Measurements from ENCODE around the gene TBC1D8B. TPM values are rescaled to one million over a fixed set of nuclear protein-coding genes. Genes with fewer than 3 reads are reported as not detected.
A peak's percentile ranks its signal among the peaks of the same experiment; 100 is the strongest.

The TBC1D8B gene
- total RNA-seq, 2 experiments from 2014 or later = 0.82 to 0.88 TPM

DNA sequence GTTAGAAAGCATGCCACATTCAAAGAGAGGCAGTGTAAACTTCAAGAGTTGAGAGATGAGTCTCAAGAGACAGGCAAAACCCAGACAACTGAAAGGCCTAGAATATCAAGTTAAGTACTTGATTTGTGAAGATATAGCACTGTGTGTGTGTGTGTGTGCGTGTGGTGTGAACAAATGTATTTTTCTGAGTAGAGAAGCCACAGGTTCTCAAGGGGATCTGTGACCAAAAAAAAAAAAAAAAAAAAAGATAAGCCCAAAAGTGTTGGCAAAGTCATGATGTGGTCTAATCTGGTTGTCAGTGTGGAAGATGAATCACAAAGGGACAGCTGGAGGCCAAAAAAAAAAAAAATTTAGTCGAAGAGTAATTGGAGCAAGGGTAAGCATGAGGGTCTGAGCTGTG is 96.8 kb downstream of the TBC1D8B start:
- POLR2A ChIA-PET = no interaction called here
- intact Hi-C loops (cut with DNase I, micrococcal nuclease) = loop anchor here in 1 of 2 experiments (2.0 to 10.0 kb wide), 3 partner anchors 426 to 876 kb away; partner anchors contain the start of genes NCBP2L and TSC22D3
- Mint-ChIP-seq H3K27ac (no peak overlapping the region), H3K4me1 (no peaks in the 10 kb centered on the region), H3K4me3 (no peak overlapping the region), H3K9me3 (ENCODE audit: low read depth) (no peaks in the 10 kb centered on the region), H3K27me3 (no peaks in the 10 kb centered on the region), H3K36me3 (ENCODE audit: low read depth) (no peaks in the 10 kb centered on the region)
- CTCF ChIA-PET = interaction anchor here (0.6 to 1.2 kb wide), 7 partner anchors 17 to 1036 kb away, joined by 3 to 5 read pairs (median 3); no protein-coding TSS in a partner anchor
- ATAC-seq (no peak), DNase-seq (no peak)

DNA sequence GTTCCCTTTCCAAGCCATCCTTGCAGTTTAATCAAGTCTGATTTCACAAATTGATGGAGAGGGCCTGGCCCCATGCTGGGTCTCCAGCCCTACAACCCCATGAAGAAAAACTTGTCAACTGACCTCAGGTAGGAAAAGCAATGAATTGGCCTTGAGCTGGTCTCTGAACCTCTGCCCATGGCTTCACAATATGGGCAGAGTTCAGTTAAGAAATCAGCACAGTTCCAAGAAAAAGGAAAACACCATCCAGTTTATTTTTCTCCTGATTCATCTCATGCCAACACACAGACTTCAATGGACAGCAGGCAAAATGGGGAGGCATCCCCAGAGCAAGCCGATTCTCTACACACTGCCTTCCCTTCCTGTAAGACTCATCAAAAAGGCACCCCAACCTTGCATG is 97.4 kb downstream of the TBC1D8B start:
- no peaks in the 10 kb centered on the region for H3K27me3 Mint-ChIP-seq
- CTCF ChIA-PET = no interaction called here
- POLR2A ChIA-PET = no interaction called here

DNA sequence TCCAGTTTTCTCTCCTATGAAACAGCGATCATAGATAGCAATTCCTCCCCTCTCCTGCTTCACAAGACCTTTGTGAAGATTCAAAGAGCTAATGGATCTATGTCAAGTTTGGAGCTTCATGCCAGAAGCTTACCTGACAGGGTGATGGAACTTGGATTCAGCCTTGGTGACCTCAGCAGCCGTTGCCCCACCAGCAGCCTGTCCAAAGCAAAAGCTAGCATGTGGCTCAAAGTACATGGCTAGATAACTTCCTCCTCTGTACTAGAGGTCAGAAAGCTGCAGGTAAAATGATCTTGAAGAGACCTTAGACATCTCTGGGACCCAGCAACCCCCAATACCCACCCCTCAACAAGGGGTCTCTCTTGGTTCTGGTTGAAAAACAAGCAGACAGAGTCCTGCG is 98.9 kb downstream of the TBC1D8B start:
- no peaks in the 10 kb centered on the region for H3K9me3 Mint-ChIP-seq (ENCODE audit: low read depth)
- POLR2A ChIA-PET = no interaction called here
- H3K4me1 Mint-ChIP-seq = no peaks in the 10 kb centered on the region
- CTCF ChIA-PET = interaction anchor here (0.6 kb wide), 1 partner anchor 112 kb away, joined by 3 read pairs; no protein-coding TSS in a partner anchor
- H3K27me3 Mint-ChIP-seq = no peaks in the 10 kb centered on the region
- intact Hi-C loops (cut with DNase I, micrococcal nuclease) = no loop called here
- no peak overlapping the region for H3K4me3 Mint-ChIP-seq
- no peaks in the 10 kb centered on the region for H3K36me3 Mint-ChIP-seq (ENCODE audit: low read depth)
- H3K27ac Mint-ChIP-seq = no peak overlapping the region
- no peak for DNase-seq
- ATAC-seq = no peak

More for the DNA sequence above, 97.4 kb downstream of the TBC1D8B start:
- Mint-ChIP-seq H3K4me1 (no peaks in the 10 kb centered on the region), H3K27ac (no peak overlapping the region), H3K9me3 (ENCODE audit: low read depth) (no peaks in the 10 kb centered on the region), H3K36me3 (ENCODE audit: low read depth) (no peaks in the 10 kb centered on the region), H3K4me3 (no peak overlapping the region)
- intact Hi-C loops (cut with DNase I, micrococcal nuclease) = loop anchor here in 1 of 2 experiments (2.0 to 10.0 kb wide), 3 partner anchors 425 to 875 kb away; partner anchors contain the start of genes NCBP2L and TSC22D3
- DNase-seq = no peak
- no peak for ATAC-seq

DNA sequence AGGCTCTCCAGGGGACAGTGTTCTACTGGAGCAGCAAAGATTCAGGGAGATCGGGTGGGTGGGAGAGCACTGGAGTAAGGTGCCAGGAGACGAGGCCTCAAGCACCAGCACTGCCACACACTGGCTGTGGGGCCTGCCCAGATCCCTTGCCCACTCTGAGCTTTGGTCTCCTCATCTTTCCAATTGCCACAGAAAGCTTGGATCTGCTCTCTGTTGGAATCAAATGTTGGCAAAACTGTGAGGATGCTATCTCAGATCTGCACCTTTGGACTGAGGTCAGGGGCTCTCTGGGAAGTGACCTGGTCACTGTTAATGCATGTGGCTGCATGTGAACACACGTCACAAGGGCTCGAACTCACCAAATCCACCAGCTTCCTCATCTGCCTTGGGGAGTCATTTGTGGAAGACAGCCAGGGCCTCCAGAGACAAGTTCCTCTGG is 99.3 kb downstream of the TBC1D8B start:
- Mint-ChIP-seq H3K27ac (no peak overlapping the region), H3K4me3 (no peak overlapping the region), H3K27me3 (no peaks in the 10 kb centered on the region), H3K9me3 (ENCODE audit: low read depth) (no peaks in the 10 kb centered on the region), H3K36me3 (ENCODE audit: low read depth) (no peaks in the 10 kb centered on the region), H3K4me1 (no peaks in the 10 kb centered on the region)
- intact Hi-C loops (cut with DNase I, micrococcal nuclease) = no loop called here
- ATAC-seq (no peak), DNase-seq (no peak)
- POLR2A ChIA-PET = no interaction called here
- CTCF ChIA-PET = interaction anchor here (0.6 to 1.2 kb wide), 3 partner anchors 11 to 761 kb away, joined by 3 read pairs; no protein-coding TSS in a partner anchor

DNA sequence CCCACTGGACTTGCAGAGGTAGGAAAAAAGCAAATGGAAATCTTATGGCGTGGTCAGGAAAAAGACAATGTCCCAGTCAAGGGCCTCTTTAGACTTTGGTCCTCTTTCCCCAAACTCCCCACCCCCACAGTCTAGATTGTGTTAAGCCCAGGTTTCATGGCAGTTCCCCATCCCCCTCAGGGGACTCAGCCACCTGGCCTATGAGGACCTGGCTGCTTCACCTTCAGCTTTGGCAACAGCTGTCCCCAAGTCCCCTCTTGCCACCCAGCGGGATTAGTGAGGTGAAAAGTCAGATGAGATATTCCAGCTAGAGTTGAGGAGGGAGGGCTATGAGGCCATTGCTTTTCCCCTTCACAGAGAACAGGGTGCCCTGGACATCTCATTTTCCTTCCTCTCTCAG is 100.2 kb downstream of the TBC1D8B start:
- no peak overlapping the region for H3K27ac Mint-ChIP-seq
- no peaks in the 10 kb centered on the region for H3K9me3 Mint-ChIP-seq (ENCODE audit: low read depth)
- H3K4me1 Mint-ChIP-seq = no peaks in the 10 kb centered on the region
- intact Hi-C loops (cut with DNase I, micrococcal nuclease) = no loop called here
- ATAC-seq (no peak), DNase-seq (no peak)
- no peak overlapping the region for H3K4me3 Mint-ChIP-seq
- H3K36me3 Mint-ChIP-seq (ENCODE audit: low read depth) = no peaks in the 10 kb centered on the region
- no peaks in the 10 kb centered on the region for H3K27me3 Mint-ChIP-seq
- POLR2A ChIA-PET = no interaction called here
- CTCF ChIA-PET = interaction anchor here (0.7 to 1.4 kb wide), 4 partner anchors 8 to 760 kb away, joined by 3 to 5 read pairs (median 3); no protein-coding TSS in a partner anchor

DNA sequence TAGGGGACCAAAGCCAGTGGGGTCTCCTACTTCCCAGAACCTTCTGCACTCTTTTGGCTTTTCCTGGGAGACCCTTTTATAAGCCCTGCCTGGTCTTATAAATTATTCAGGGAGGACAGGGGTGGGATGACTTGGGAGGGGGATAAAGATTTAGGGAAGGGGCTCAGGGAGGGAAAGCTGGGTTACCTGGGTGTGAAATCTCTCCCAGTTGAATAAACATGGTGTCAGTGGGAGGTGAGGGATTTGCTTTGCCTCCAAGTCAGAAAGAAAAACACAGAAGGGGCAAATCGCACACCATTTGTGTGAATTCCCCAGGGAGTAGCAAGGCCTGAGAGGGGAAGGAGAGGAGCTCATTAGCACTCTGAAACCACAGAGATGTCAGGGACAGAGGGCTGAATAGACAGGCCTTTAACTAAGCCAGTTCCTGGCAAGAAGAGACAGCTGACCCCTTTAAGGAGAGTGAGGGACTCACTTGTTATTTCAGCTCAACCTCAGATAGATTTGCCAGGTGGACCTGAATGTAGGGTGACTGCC is 100.9 kb downstream of the TBC1D8B start, which contains the start of gene RIPPLY1:
RIPPLY1 (minus strand) TSS at position 51 of the 534 bp plus-strand sequence. CDS start 54 bp downstream, outside the sequence.
- intact Hi-C loops (cut with DNase I, micrococcal nuclease) = no loop called here
- DNase-seq (no peak), ATAC-seq (no peak)
- ChIA-PET CTCF (interaction anchor here (1.0 to 1.4 kb wide), 2 partner anchors 9 to 11 kb away, joined by 3 to 5 read pairs; no protein-coding TSS in a partner anchor), POLR2A (interaction anchor here (0.6 kb wide), 1 partner anchor 943 kb away, joined by 3 read pairs; no protein-coding TSS in a partner anchor)
- Mint-ChIP-seq H3K9me3 (ENCODE audit: low read depth) (no peaks in the 10 kb centered on the region), H3K4me1 (no peaks in the 10 kb centered on the region), H3K27ac (no peak within 1 kb of the TSS), H3K4me3 (no peak within 1 kb of the TSS), H3K36me3 (ENCODE audit: low read depth) (no peaks in the 10 kb centered on the region), H3K27me3 (no peaks in the 10 kb centered on the region)

DNA sequence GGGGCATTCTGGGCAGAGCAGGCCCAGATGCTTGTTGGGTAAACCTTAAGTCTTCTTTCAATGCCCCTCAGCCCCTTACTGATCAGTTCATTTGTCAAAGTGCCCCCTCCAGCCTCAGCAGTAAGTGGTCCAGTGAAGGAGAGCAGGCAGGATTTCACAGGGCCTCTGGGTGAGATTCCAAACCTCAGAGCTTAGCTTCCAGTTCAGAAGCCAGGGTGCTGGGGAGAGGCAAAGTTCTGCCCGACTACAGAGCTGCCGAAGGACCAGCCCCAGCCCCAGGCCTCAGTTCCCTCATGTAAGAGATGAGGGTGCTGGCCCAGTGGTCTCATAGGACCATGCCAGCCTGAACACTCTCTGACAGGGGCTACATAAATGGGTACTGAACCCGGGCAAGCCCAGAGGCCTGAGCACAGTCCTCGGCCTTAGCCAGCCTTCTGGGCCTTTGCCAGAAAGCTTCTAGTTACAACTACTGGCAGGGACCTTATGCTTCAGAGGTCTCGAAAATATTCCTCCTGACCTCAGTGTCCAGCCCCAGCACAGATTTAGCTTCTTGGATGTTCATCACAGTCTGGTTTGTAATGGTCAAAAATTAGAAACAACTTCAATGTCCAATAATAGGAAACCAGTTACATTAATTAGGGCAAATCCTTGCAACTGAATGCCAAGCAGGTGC is 101.5 kb downstream of the TBC1D8B start:
- POLR2A ChIA-PET = no interaction called here
- H3K27me3 Mint-ChIP-seq = no peaks in the 10 kb centered on the region
- no peaks in the 10 kb centered on the region for H3K36me3 Mint-ChIP-seq (ENCODE audit: low read depth)
- intact Hi-C loops (cut with DNase I, micrococcal nuclease) = no loop called here
- no peak for DNase-seq
- CTCF ChIA-PET = interaction anchor here (0.7 to 1.4 kb wide), 3 partner anchors 9 to 30 kb away, joined by 3 to 5 read pairs (median 3); no protein-coding TSS in a partner anchor
- no peak overlapping the region for H3K4me3 Mint-ChIP-seq
- H3K27ac Mint-ChIP-seq = no peak overlapping the region
- no peak for ATAC-seq
- H3K9me3 Mint-ChIP-seq (ENCODE audit: low read depth) = no peaks in the 10 kb centered on the region
- no peaks in the 10 kb centered on the region for H3K4me1 Mint-ChIP-seq

DNA sequence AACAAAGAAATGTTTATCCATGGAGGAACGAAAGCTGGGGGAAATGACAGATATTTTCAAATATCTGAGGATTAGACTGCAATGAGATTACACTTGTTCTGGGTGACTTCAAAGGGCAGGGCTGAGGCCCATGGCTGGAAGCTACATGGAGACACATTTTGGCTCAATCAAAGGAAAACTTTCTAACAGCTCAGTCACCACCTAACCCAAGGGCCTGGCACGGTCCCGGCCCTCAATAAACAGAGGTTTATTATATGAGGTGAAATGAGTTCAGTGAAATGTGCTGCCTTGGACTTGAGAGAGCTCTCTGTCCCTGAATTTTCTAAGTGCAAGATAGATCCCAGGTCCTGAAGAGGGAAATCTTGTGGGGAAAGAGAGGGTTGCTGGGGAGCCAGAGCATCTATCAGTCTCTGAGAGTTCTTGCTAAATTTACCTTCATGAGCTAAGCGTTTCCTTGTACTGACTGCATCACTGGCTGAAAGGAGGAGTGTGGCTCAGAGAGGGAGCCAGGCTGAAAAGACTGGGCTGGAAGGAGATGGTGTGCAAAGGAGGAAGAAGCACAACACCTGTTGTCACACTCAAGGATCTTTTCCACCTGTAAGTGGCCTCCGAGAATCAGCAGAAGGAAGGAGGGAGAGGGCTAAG is 102.7 kb downstream of the TBC1D8B start:
- DNase-seq = no peak
- no peaks in the 10 kb centered on the region for H3K36me3 Mint-ChIP-seq (ENCODE audit: low read depth)
- ChIA-PET CTCF (interaction anchor here (0.7 kb wide), 1 partner anchor 11 kb away, joined by 3 read pairs; no protein-coding TSS in a partner anchor), POLR2A (no interaction called here)
- H3K9me3 Mint-ChIP-seq (ENCODE audit: low read depth) = no peaks in the 10 kb centered on the region
- no peak overlapping the region for H3K27ac Mint-ChIP-seq
- intact Hi-C loops (cut with DNase I, micrococcal nuclease) = no loop called here
- no peak for ATAC-seq
- no peaks in the 10 kb centered on the region for H3K4me1 Mint-ChIP-seq
- H3K27me3 Mint-ChIP-seq = no peaks in the 10 kb centered on the region
- H3K4me3 Mint-ChIP-seq = no peak overlapping the region

DNA sequence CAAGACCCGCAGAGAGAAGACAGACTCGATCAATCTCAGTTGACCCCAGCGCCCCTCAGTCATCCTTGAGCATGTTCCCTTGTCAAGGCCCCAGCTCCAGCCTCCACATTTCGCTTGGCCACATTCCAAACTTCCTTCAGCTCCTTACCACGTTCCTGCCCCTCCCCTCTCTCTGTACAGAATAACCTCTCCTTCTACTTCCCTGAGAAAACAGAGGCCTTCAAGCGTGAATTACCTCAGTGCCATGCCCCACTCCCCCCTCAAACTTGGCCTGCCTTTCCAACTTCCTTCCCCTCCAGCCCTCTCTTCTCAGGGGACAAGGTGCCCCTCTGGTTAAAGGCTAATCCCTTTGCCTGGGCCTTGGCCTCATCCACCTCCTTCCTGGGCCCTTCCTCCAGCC is 103.9 kb downstream of the TBC1D8B start:
- Mint-ChIP-seq H3K9me3 (ENCODE audit: low read depth) (no peaks in the 10 kb centered on the region), H3K27ac (no peak overlapping the region), H3K4me1 (no peaks in the 10 kb centered on the region), H3K27me3 (no peaks in the 10 kb centered on the region), H3K36me3 (ENCODE audit: low read depth) (no peaks in the 10 kb centered on the region), H3K4me3 (no peak overlapping the region)
- CTCF ChIA-PET = no interaction called here
- intact Hi-C loops (cut with DNase I, micrococcal nuclease) = no loop called here
- ATAC-seq = no peak
- no peak for DNase-seq
- POLR2A ChIA-PET = no interaction called here

DNA sequence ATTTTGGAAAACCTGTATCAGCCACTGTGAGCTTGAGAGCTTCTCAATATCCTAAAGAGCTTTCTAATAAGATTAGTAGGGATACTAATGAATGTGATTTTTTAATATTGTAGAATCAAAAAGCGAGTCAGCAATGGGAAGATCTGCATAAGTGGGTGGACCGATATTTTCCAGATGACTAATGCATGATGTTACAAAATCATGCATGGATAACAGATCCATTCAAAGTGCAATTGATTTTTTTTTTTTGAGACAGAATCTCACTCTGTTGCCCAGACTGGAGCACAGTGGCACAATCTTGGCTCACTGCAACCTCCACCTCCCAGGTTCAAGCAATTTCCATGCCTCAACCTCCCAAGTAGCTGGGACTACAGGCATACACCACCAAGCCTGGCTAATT is 110.4 kb downstream of the TBC1D8B start:
- no peak for DNase-seq
- intact Hi-C loops (cut with DNase I, micrococcal nuclease) = no loop called here
- POLR2A ChIA-PET = no interaction called here

DNA sequence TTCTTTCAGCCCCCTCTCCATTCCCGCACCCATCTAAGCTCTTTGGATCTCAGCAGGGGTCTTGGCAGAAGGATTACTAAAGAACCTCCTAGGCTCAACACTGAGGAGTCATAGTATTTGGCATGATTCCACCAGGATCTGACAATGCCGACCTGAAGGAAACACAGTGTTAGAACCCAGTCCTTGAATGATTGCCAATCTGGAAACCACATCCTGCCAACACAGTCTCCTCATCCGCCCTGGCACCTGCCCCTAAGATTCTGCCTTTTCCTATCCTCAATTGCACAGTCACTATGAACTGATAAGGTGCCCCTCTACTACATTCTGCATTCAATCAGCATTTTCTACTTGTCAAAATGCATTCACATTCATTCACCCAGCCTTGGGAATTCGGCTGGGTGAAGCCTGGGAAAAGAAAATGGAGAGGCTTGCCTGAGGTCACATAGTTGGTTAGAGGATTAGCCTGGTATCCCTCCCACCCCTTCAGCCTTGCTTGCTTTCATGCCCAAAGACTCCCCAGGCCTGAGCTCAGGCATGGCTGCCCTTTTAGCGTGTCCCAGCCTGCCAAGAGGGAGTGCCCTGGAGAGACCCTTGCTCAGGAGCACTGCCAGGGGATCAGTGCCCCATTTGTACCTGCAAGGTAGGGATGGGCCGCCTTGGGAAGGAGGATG is 115.5 kb downstream of the TBC1D8B start:
- peaks cover 17% of the 10 kb centered on the region for H3K4me1 Mint-ChIP-seq
- no peaks in the 10 kb centered on the region for H3K36me3 Mint-ChIP-seq (ENCODE audit: low read depth)
- peak overlapping the region; percentile 59 for H3K27ac Mint-ChIP-seq
- peaks cover 2% of the 10 kb centered on the region for H3K27me3 Mint-ChIP-seq
- DNase-seq (peak; percentile 10), ATAC-seq (peak; percentile 66)
- H3K4me3 Mint-ChIP-seq = no peak overlapping the region
- POLR2A ChIA-PET = no interaction called here
- intact Hi-C loops (cut with DNase I, micrococcal nuclease) = no loop called here
- H3K9me3 Mint-ChIP-seq (ENCODE audit: low read depth) = no peaks in the 10 kb centered on the region
- CTCF ChIA-PET = no interaction called here

More for the DNA sequence above, 110.4 kb downstream of the TBC1D8B start:
- no peaks in the 10 kb centered on the region for H3K36me3 Mint-ChIP-seq (ENCODE audit: low read depth)
- H3K9me3 Mint-ChIP-seq (ENCODE audit: low read depth) = no peaks in the 10 kb centered on the region
- ATAC-seq = no peak
- CTCF ChIA-PET = interaction anchor here (1.5 kb wide), 1 partner anchor 9 kb away, joined by 5 read pairs; no protein-coding TSS in a partner anchor
- no peak overlapping the region for H3K4me3 Mint-ChIP-seq
- no peak overlapping the region for H3K27ac Mint-ChIP-seq
- peaks cover 10% of the 10 kb centered on the region for H3K4me1 Mint-ChIP-seq
- peaks cover 2% of the 10 kb centered on the region for H3K27me3 Mint-ChIP-seq

Data from activated CD4-positive, alpha-beta T cell treated with anti-CD3 and anti-CD28 coated beads for 36 hours (primary cell).